ENCODE results near the gene COX14. TPM values are rescaled to one million over a fixed set of nuclear protein-coding genes. Genes with fewer than 3 reads are reported as not detected.

The COX14 gene
- total RNA-seq, 1 donor from 2014 or later = 30.1 TPM

DNA sequence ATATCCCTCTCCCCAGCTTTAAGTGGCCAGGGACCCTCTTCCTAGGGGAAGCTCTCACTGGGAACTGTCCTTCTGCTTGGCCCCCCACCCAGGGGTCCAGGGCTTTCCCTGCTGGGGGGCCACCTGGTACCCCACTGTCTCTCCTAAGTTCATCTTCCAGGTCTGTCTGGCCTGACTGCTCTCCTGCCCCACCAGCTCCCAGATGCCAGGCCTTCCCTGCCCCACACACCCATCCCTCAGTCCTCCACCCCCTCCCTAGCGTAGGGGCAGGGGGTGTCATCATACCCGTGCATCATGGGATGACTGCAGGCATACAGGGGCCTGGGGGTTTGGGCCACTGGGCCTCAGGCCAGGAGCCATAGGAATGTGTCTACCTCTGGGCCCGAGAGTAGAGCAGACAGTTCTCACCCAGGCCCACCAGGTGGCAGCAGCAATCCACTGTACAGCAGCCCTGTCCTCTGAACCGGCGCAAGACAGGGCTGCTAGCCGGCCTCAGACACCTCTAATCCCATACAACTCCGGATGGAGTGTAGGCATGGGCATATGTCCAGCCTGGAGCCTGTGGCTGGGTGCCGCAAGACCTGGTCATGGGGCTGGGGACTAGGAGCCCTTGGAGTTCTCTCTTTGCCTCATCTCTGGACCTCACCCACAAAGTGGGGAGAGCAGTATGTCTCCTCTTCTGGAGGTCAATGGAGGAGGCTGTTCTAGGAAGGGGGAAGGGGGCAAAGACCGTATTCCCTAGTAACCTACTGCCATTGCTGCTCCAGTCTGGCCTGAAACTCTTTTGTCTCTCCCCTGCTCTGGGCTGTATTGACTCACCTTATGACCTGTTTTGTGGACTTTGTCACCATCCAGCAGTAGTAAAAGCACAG, 36.9 kb upstream of the COX14 start:
- Mint-ChIP-seq H3K36me3 (ENCODE audit: insufficient read depth) (no peaks in the 10 kb centered on the region), H3K27me3 (peaks cover 4% of the 10 kb centered on the region), H3K4me3 (ENCODE audit: low read depth) (no peak overlapping the region), H3K9me3 (ENCODE audit: low read depth) (no peaks in the 10 kb centered on the region), H3K27ac (peak overlapping the region; percentile 84), H3K4me1 (ENCODE audit: low read depth) (peaks cover 7% of the 10 kb centered on the region)
- peak; percentile 83 for DNase-seq (ENCODE audit: low spot score, unreplicated experiment)
- TF ChIP-seq, protein P1, sequence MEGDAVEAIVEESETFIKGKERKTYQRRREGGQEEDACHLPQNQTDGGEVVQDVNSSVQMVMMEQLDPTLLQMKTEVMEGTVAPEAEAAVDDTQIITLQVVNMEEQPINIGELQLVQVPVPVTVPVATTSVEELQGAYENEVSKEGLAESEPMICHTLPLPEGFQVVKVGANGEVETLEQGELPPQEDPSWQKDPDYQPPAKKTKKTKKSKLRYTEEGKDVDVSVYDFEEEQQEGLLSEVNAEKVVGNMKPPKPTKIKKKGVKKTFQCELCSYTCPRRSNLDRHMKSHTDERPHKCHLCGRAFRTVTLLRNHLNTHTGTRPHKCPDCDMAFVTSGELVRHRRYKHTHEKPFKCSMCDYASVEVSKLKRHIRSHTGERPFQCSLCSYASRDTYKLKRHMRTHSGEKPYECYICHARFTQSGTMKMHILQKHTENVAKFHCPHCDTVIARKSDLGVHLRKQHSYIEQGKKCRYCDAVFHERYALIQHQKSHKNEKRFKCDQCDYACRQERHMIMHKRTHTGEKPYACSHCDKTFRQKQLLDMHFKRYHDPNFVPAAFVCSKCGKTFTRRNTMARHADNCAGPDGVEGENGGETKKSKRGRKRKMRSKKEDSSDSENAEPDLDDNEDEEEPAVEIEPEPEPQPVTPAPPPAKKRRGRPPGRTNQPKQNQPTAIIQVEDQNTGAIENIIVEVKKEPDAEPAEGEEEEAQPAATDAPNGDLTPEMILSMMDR (IDR thresholded peaks at IDR 0.05; ENCODE audit: unreplicated experiment) = peak; percentile 97

DNA sequence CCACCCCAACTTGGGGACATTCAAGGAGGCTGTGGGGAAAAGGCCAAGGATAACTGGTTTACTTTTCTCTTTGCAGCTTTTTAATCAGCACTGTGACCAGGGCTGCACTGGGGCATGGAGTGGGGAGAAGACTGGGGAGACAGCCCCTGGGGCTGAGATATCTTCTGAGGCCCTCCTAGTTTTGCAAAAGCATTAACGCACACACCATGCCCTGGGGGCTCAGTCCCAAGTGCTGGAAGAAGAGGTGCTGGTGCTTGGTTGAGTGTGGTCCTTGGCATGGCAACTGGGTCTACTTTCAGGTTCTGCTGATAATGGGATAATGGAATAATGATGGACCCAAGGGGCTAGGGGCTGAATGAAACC, 36.2 kb upstream of the COX14 start:
- Mint-ChIP-seq H3K4me1 (ENCODE audit: low read depth) (peaks cover 7% of the 10 kb centered on the region), H3K36me3 (ENCODE audit: insufficient read depth) (no peaks in the 10 kb centered on the region), H3K27ac (peak overlapping the region; percentile 34), H3K27me3 (peaks cover 4% of the 10 kb centered on the region), H3K4me3 (ENCODE audit: low read depth) (no peak overlapping the region), H3K9me3 (ENCODE audit: low read depth) (no peaks in the 10 kb centered on the region)
- no peak for DNase-seq (ENCODE audit: low spot score, unreplicated experiment)
- TF ChIP-seq, protein P1 (IDR thresholded peaks at IDR 0.05; ENCODE audit: unreplicated experiment) = no peak

DNA sequence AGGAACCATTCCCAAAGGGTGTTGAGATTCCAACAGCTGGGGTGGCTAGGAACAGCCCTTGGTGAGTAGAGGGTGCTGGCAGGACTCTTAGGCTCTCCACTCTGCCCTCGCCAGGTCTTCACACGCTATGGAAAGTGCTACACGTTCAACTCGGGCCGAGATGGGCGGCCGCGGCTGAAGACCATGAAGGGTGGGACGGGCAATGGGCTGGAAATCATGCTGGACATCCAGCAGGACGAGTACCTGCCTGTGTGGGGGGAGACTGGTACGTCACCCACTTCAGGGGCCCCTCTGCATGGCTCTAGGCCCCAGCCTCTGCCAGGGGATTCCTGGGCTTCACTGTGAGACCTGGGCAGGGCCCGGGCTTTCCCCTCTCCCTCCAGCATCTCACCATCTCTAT, 34.9 kb upstream of the COX14 start:
- Mint-ChIP-seq H3K4me3 (ENCODE audit: low read depth) (no peak overlapping the region), H3K27ac (no peak overlapping the region), H3K9me3 (ENCODE audit: low read depth) (no peaks in the 10 kb centered on the region), H3K27me3 (peaks cover 7% of the 10 kb centered on the region), H3K36me3 (ENCODE audit: insufficient read depth) (no peaks in the 10 kb centered on the region), H3K4me1 (ENCODE audit: low read depth) (peaks cover 7% of the 10 kb centered on the region)
- no peak for DNase-seq (ENCODE audit: low spot score, unreplicated experiment)
- TF ChIP-seq, protein P1 (IDR thresholded peaks at IDR 0.05; ENCODE audit: unreplicated experiment) = no peak

DNA sequence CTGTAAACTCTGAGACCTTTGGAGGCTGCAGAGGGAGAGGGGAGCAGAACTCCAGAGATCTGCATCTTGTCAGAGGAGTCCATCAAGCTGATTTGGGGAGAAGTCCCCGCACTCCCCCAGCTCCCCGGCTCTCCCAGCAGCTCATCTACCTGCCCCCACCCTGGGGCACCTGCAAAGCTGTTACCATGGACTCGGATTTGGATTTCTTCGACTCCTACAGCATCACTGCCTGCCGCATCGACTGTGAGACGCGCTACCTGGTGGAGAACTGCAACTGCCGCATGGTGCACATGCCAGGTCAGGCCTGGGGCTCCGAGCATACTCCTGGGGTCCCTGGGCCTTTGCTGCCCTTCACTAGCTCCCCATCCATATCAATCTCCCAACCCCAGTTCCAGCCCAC, 33.8 kb upstream of the COX14 start:
- H3K4me1 Mint-ChIP-seq (ENCODE audit: low read depth) = peaks cover 11% of the 10 kb centered on the region

GRCh38 chr12:50079771-50080170, 32.3 kb upstream of the COX14 start:
- Mint-ChIP-seq H3K4me3 (ENCODE audit: low read depth) (no peak overlapping the region), H3K36me3 (ENCODE audit: insufficient read depth) (no peaks in the 10 kb centered on the region), H3K27me3 (peaks cover 11% of the 10 kb centered on the region)

More for the DNA sequence above, 33.8 kb upstream of the COX14 start:
- TF ChIP-seq, protein P1 (IDR thresholded peaks at IDR 0.05; ENCODE audit: unreplicated experiment) = no peak
- no peaks in the 10 kb centered on the region for H3K9me3 Mint-ChIP-seq (ENCODE audit: low read depth)
- no peaks in the 10 kb centered on the region for H3K36me3 Mint-ChIP-seq (ENCODE audit: insufficient read depth)
- no peak overlapping the region for H3K27ac Mint-ChIP-seq
- H3K4me3 Mint-ChIP-seq (ENCODE audit: low read depth) = no peak overlapping the region
- H3K27me3 Mint-ChIP-seq = peaks cover 11% of the 10 kb centered on the region
- DNase-seq (ENCODE audit: low spot score, unreplicated experiment) = no peak

More at GRCh38 chr12:50079771-50080170, 32.3 kb upstream of the COX14 start:
- DNase-seq (ENCODE audit: low spot score, unreplicated experiment) = no peak
- Mint-ChIP-seq H3K9me3 (ENCODE audit: low read depth) (no peaks in the 10 kb centered on the region), H3K4me1 (ENCODE audit: low read depth) (peaks cover 15% of the 10 kb centered on the region), H3K27ac (no peak overlapping the region)
- TF ChIP-seq, protein P1 (IDR thresholded peaks at IDR 0.05; ENCODE audit: unreplicated experiment) = no peak

Data from progenitor cell of endocrine pancreas (in vitro differentiated cells).